CD14-positive monocyte (primary cell): ENCODE data around the gene CNTNAP1. TPM values are rescaled to one million over a fixed set of nuclear protein-coding genes. Genes with fewer than 3 reads are reported as not detected.

ENCODE experiments used
- DNase-seq, 3 donors: peaks; one replicate each; pipeline ENCODE4 v3.0.0-alpha.2; 2011 to 2022
- H2AFZ ChIP-seq: 2 replicates; pipeline ENCODE4 v1.6.0; 2012; ENCODE audit warnings: mild to moderate bottlenecking, low read depth, low read length, inconsistent platforms; ENCODE audit not compliant: insufficient read depth, poor library complexity, severe bottlenecking
- H3K27ac ChIP-seq, 2 donors: 1 replicate in 1 of 2; 2 replicates in 1 of 2; pipeline ENCODE4 v1.5.1; 2012 to 2013; ENCODE audit warnings: low read length in 2 of 2, control low read depth in 1 of 2, inconsistent platforms in 1 of 2, low read depth in 1 of 2, mild to moderate bottlenecking in 1 of 2
- H3K27me3 ChIP-seq, 2 donors: one replicate each; pipeline versions ENCODE4 v1.6.0 to v1.6.1; 2011 to 2013; ENCODE audit warnings: low read length in 2 of 2; ENCODE audit not compliant: control insufficient read depth in 2 of 2, insufficient read depth in 2 of 2
- H3K36me3 ChIP-seq, 2 donors: replicated peaks in 1 of 2; 1 replicate in 1 of 2; 2 replicates in 1 of 2; pipeline versions ENCODE4 v1.5.1 to v1.6.1; 2012 to 2013; ENCODE audit warnings: low read length in 2 of 2, control low read depth in 1 of 2, inconsistent platforms in 1 of 2, mild to moderate bottlenecking in 1 of 2; ENCODE audit not compliant: insufficient read depth in 2 of 2, control insufficient read depth in 1 of 2
- H3K4me1 ChIP-seq, 2 donors: 1 replicate in 1 of 2; 2 replicates in 1 of 2; pipeline versions ENCODE4 v1.5.1 to v1.6.1; 2012 to 2013; ENCODE audit warnings: low read length in 2 of 2, control low read depth in 1 of 2, inconsistent platforms in 1 of 2, mild to moderate bottlenecking in 1 of 2, moderate library complexity in 1 of 2; ENCODE audit not compliant: insufficient read depth in 2 of 2, control insufficient read depth in 1 of 2
- H3K4me2 ChIP-seq: replicated peaks from 2 replicates; pipeline ENCODE3; 2012; ENCODE audit warnings: low read length, moderate library complexity, mild to moderate bottlenecking; ENCODE audit not compliant: poor library complexity, severe bottlenecking; ENCODE audit errors: extremely low read depth
- H3K4me3 ChIP-seq, 3 experiments: fragments of 200-600 bp in 1 of 3; sonication (generic) in 1 of 3; replicated peaks in 1 of 3; 1 replicate in 2 of 3; 2 replicates in 1 of 3; pipeline ENCODE4 v1.5.1; 2011 to 2013; ENCODE audit warnings: low read length in 3 of 3, mild to moderate bottlenecking in 3 of 3, control low read depth in 2 of 3, low read depth in 2 of 3, inconsistent platforms in 1 of 3, moderate library complexity in 1 of 3
- H3K79me2 ChIP-seq: 2 replicates; pipeline ENCODE4 v1.6.0; 2012; ENCODE audit warnings: mild to moderate bottlenecking, control low read depth, inconsistent platforms, low read length, moderate library complexity; ENCODE audit not compliant: insufficient read depth
- H3K9ac ChIP-seq: 2 replicates; pipeline ENCODE4 v1.6.0; 2017; ENCODE audit warnings: low read length, mild to moderate bottlenecking; ENCODE audit not compliant: insufficient read depth, poor library complexity, severe bottlenecking
- H3K9me3 ChIP-seq, 2 donors: replicated peaks in 1 of 2; 1 replicate in 1 of 2; 2 replicates in 1 of 2; pipeline versions ENCODE4 v1.5.1 to v1.6.1; 2012 to 2013; ENCODE audit warnings: low read length in 2 of 2, control low read depth in 1 of 2; ENCODE audit not compliant: control insufficient read depth in 1 of 2, insufficient read depth in 1 of 2
- H4K20me1 ChIP-seq: 2 replicates; pipeline ENCODE4 v1.6.0; 2012; ENCODE audit warnings: mild to moderate bottlenecking, low read length, control low read depth, moderate library complexity; ENCODE audit not compliant: insufficient read depth
- H3K27ac Mint-ChIP-seq, 7 donors: one replicate each; pipeline ENCODE4 v1.8.0; 2020; ENCODE audit warnings: mild to moderate bottlenecking in 7 of 7, mixed read lengths in 7 of 7, moderate library complexity in 6 of 7, inconsistent platforms in 2 of 7
- H3K27me3 Mint-ChIP-seq, 3 donors: one replicate each; pipeline ENCODE4 v1.8.0; 2021 to 2022; ENCODE audit warnings: low read depth in 3 of 3, mild to moderate bottlenecking in 3 of 3, mixed read lengths in 3 of 3, moderate library complexity in 3 of 3, inconsistent platforms in 1 of 3
- H3K36me3 Mint-ChIP-seq, 2 donors: one replicate each; pipeline ENCODE4 v1.8.0; 2020; ENCODE audit warnings: mixed read lengths in 2 of 2, inconsistent platforms in 1 of 2, mild to moderate bottlenecking in 1 of 2
- H3K4me1 Mint-ChIP-seq: one replicate; pipeline ENCODE4 v1.8.0; 2020; ENCODE audit warnings: mild to moderate bottlenecking, mixed read lengths
- H3K4me3 Mint-ChIP-seq, 2 donors: one replicate each; pipeline ENCODE4 v1.8.0; 2020; ENCODE audit warnings: mild to moderate bottlenecking in 2 of 2, mixed read lengths in 2 of 2, moderate library complexity in 1 of 2
- H3K9me3 Mint-ChIP-seq, 7 donors: one replicate each; pipeline ENCODE4 v1.8.0; 2020 to 2022; ENCODE audit warnings: mixed read lengths in 7 of 7, mild to moderate bottlenecking in 6 of 7, moderate library complexity in 6 of 7, inconsistent platforms in 2 of 7
- CTCF ChIP-seq: fragments of 200-600 bp; IDR thresholded peaks from one replicate; pipeline ENCODE4 v1.8.0; 2022; ENCODE audit warnings: antibody characterized with exemption, mild to moderate bottlenecking
- WGBS: methylation state at CpG from one replicate; pipeline ENCODE4 v1.1.5; 2013; ENCODE audit warnings: missing lambda C conversion rate; ENCODE audit not compliant: insufficient coverage; 5-methylcytosine and 5-hydroxymethylcytosine counted together
- intact Hi-C, 2 donors: fragments of 100-400 bp; cut with micrococcal nuclease; formaldehyde crosslinking; loops; one replicate each; pipeline versions ENCODE4 v1.15.0 to v1.15.1; 2023
- polyA plus RNA-seq, 3 donors: library from polyadenylated mRNA; depleted of rRNA in 1 of 3; unstranded in 2 of 3; stranded (reverse) in 1 of 3; fragments of 300-500 nt in 2 of 3; fragments of >200 nt in 1 of 3; fragmentation: Illumina TruSeq in 2 of 3; gene quantifications; 1 replicate in 2 of 3; 2 replicates in 1 of 3; pipeline ENCODE4 v1.2.3, GENCODE V29; 2012 to 2021

CNTNAP1 gene
- polyA plus RNA-seq, 3 donors = 0.23 to 0.24 TPM; not detected in 1

GRCh38 chr17:42700586-42701289 lies 18.4 kb downstream of the CNTNAP1 start:
- Mint-ChIP-seq H3K36me3 (peaks cover 61 to 80% of the 10 kb centered on the region in 2 donors), H3K4me1 (no peaks in the 10 kb centered on the region), H3K9me3 (no peaks in the 10 kb centered on the region), H3K4me3 (no peak overlapping the region), H3K27me3 (peaks cover 0 to 2% (median 0%) of the 10 kb centered on the region in 3 donors), H3K27ac (peak overlapping the region in 1 of 7 donors; percentile 51)
- no peak overlapping the region for H2AFZ ChIP-seq
- no peak for TF ChIP-seq CTCF
- H3K4me2 ChIP-seq = no peak overlapping the region
- no peak overlapping the region for H3K9ac ChIP-seq
- H3K36me3 ChIP-seq = peaks cover 56 to 73% of the 10 kb centered on the region in 2 donors
- no peak overlapping the region for H3K4me3 ChIP-seq
- H3K4me1 ChIP-seq = no peaks in the 10 kb centered on the region
- 100% methylated on average over 6 of the region's 10 CpGs for WGBS
- DNase-seq = no peak
- intact Hi-C loops = no loop called here
- no peak overlapping the region for H3K27ac ChIP-seq
- no peaks in the 10 kb centered on the region for H4K20me1 ChIP-seq
- no peaks in the 10 kb centered on the region for H3K27me3 ChIP-seq
- H3K9me3 ChIP-seq = no peaks in the 10 kb centered on the region
- H3K79me2 ChIP-seq = no peaks in the 10 kb centered on the region

GRCh38 chr17:42702446-42702845 lies 20.1 kb downstream of the CNTNAP1 start:
- H3K4me1 Mint-ChIP-seq = no peaks in the 10 kb centered on the region
- no peaks in the 10 kb centered on the region for H4K20me1 ChIP-seq
- no peak overlapping the region for H3K9ac ChIP-seq
- 94% methylated on average over 11 of the region's 11 CpGs for WGBS
- H3K4me3 ChIP-seq = no peak overlapping the region
- H3K27ac ChIP-seq = no peak overlapping the region
- H2AFZ ChIP-seq = no peak overlapping the region
- no peaks in the 10 kb centered on the region for H3K4me1 ChIP-seq
- TF ChIP-seq CTCF = no peak
- H3K27me3 Mint-ChIP-seq = peaks cover 0 to 2% (median 0%) of the 10 kb centered on the region in 3 donors
- no peaks in the 10 kb centered on the region for H3K9me3 Mint-ChIP-seq
- H3K4me3 Mint-ChIP-seq = no peak overlapping the region
- peaks cover 69 to 87% of the 10 kb centered on the region in 2 donors for H3K36me3 ChIP-seq
- no peaks in the 10 kb centered on the region for H3K9me3 ChIP-seq
- DNase-seq = no peak
- H3K36me3 Mint-ChIP-seq = peaks cover 71 to 89% of the 10 kb centered on the region in 2 donors
- no peak overlapping the region for H3K4me2 ChIP-seq
- intact Hi-C loops = no loop called here
- H3K27me3 ChIP-seq = no peaks in the 10 kb centered on the region
- H3K27ac Mint-ChIP-seq = no peak overlapping the region
- H3K79me2 ChIP-seq = no peaks in the 10 kb centered on the region
